ENCODE results near the gene RPP25L. TPM values are rescaled to one million over a fixed set of nuclear protein-coding genes. Genes with fewer than 3 reads are reported as not detected.
"Not testable (repeated sequence)": the region's sequence is repeated elsewhere in the genome, so short reads cannot be mapped to it uniquely, and the experiment has no call there.

RPP25L gene
- total RNA-seq, 2 donors from 2014 or later = 22.7 to 23.1 TPM

DNA sequence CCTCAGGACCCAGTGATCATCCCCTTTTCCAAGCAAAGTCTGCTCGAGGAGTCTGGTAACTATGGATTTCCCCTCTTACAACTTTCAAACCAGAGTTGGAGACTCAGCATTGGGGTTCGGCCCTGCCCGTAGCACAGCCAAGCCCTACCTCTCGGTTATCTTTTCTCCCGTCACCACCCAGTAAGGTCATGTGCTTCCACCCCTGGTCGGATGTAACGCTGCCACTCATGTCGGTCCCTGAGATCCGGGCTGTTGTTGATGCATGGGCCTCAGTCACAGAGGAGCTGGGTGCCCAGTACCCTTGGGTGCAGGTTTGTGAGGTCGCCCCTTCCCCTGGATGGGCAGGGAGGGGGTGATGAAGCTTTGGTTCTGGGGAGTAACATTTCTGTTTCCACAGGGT lies 35.8 kb upstream of the RPP25L start:
- DNase-seq (ENCODE audit: low spot score) (no peak), ATAC-seq (no peak)
- Mint-ChIP-seq H3K4me1 (ENCODE audit: low read depth in 2 of 2) (peaks cover 30 to 32% of the 10 kb centered on the region in 2 donors), H3K27ac (peak overlapping the region; percentile 68 to 76), H3K9me3 (no peaks in the 10 kb centered on the region), H3K27me3 (no peaks in the 10 kb centered on the region), H3K4me3 (peak overlapping the region; percentile 90), H3K36me3 (peaks cover 7% of the 10 kb centered on the region)

DNA sequence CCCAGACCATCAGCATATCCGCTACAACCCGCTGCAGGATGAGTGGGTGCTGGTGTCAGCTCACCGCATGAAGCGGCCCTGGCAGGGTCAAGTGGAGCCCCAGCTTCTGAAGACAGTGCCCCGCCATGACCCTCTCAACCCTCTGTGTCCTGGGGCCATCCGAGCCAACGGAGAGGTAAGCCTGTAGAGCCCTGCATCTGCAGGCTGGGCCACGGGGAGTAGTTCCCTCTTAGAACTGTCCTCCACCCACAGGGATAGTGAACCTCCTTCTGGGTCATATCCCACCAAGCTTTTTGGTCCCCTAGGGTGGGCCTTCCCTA lies 35.1 kb upstream of the RPP25L start:
- Mint-ChIP-seq H3K27me3 (no peaks in the 10 kb centered on the region), H3K36me3 (peaks cover 7% of the 10 kb centered on the region), H3K4me3 (peak overlapping the region; percentile 90), H3K4me1 (ENCODE audit: low read depth in 2 of 2) (peaks cover 26% of the 10 kb centered on the region in 2 donors), H3K27ac (peak overlapping the region; percentile 68 to 76), H3K9me3 (no peaks in the 10 kb centered on the region)
- DNase-seq (ENCODE audit: low spot score) = no peak
- ATAC-seq = no peak

DNA sequence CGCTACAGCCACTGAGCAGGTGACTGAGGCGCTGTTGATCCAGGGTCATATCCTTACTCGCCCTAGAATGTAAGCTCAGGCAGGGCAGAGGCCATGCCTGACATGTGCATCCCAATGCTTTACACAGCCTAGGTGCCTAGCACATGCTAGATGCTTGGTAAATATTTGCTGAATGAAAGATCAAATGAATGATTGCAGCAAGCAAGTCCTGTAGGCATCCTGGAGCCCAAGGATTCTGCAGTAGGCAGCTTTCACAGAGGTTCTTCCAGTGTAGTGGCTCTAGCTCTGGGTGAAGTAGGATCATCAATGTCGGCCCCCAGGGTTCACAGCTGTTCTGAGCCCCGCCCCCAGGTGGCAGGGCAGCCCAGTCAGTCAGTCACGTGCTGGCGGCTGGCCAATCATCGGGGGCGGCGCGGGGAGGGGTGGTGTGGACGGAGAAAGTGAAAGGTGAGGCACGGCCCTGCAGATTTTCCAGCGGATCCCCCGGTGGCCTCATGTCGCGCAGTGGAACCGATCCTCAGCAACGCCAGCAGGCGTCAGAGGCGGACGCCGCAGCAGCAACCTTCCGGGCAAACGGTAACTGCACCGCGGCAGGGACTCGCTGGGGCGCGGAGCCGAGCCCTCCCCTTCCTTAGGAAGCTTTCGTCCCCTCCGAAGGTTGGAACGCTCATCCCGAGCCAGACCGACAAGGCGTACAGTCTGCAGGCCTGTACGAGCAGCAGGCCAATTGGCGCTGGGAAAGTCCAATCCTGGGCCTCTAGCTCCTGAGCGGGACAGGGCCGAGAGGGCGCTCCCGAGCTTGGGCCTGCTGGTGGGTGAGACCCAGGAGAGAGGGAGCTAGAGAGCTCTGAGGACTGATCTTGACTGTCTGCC lies 34.5 kb upstream of the RPP25L start, which contains the start of gene GALT:
TSS of gene GALT (plus strand) at position 465 of the 873 bp plus-strand sequence. CDS start at position 495, 30 bp downstream.
- Mint-ChIP-seq H3K4me1 (ENCODE audit: low read depth in 2 of 2) (peaks cover 27% of the 10 kb centered on the region in 2 donors), H3K27ac (peak within 1 kb of the TSS; percentile 68 to 76), H3K4me3 (peak within 1 kb of the TSS; percentile 90), H3K27me3 (no peaks in the 10 kb centered on the region), H3K36me3 (peaks cover 7% of the 10 kb centered on the region), H3K9me3 (no peaks in the 10 kb centered on the region)
- ATAC-seq (peak; percentile 91 to 93), DNase-seq (ENCODE audit: low spot score) (peak; percentile 94)

GRCh38 chr9:34644766-34645314 lies 32.9 kb upstream of the RPP25L start:
- Mint-ChIP-seq H3K4me3 (no peak overlapping the region), H3K4me1 (ENCODE audit: low read depth in 2 of 2) (peaks cover 30 to 31% of the 10 kb centered on the region in 2 donors), H3K36me3 (peaks cover 7% of the 10 kb centered on the region), H3K9me3 (no peaks in the 10 kb centered on the region), H3K27me3 (no peaks in the 10 kb centered on the region), H3K27ac (no peak overlapping the region)
- ATAC-seq (no peak), DNase-seq (ENCODE audit: low spot score) (no peak)

- Mint-ChIP-seq H3K27me3 (no peaks in the 10 kb centered on the region), H3K36me3 (no peaks in the 10 kb centered on the region), H3K9me3 (no peaks in the 10 kb centered on the region), H3K4me1 (ENCODE audit: low read depth in 2 of 2) (peaks cover 30 to 32% of the 10 kb centered on the region in 2 donors), H3K27ac (no peak overlapping the region), H3K4me3 (no peak overlapping the region)
- ATAC-seq = no peak
- no peak for DNase-seq (ENCODE audit: low spot score)
These were observed 30.8 kb upstream of the RPP25L start for GRCh38 chr9:34642679-34643078.

DNA sequence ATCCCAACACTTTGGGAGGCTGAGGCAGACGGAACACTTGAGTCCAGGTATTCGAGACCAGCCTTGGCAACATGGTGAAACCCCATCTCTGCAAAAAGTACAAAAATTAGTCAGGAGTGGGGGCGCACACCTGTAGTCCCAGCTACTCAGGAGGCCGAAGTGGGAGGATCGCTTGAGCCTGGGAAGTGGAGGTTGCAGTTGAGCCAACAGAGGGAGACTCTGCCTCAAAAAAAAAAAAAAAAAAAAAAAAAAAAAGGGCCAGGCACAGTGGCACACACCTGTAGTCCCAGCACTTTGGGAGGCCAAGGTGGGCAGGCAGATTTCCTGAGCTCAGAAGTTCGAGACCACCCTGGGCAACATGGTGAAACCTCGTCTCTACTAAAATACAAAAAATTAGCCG lies 27.4 kb upstream of the RPP25L start:
- ATAC-seq; H3K36me3 Mint-ChIP-seq; DNase-seq (ENCODE audit: low spot score); H3K4me3 Mint-ChIP-seq; H3K27ac Mint-ChIP-seq; H3K27me3 Mint-ChIP-seq; H3K9me3 Mint-ChIP-seq: not testable (repeated sequence)
- peaks cover 22 to 29% of the 10 kb centered on the region in 2 donors for H3K4me1 Mint-ChIP-seq (ENCODE audit: low read depth in 2 of 2)

GRCh38 chr9:34638138-34638445 lies 26.2 kb upstream of the RPP25L start:
- ATAC-seq = no peak

GRCh38 chr9:34637356-34638137 lies 25.6 kb upstream of the RPP25L start, which contains the start of gene SIGMAR1:
Gene SIGMAR1 (minus strand): TSS chr9:34637787. CDS start chr9:34637697, 90 bp downstream.
- Mint-ChIP-seq H3K27ac (peak within 1 kb of the TSS; percentile 92 to 98), H3K36me3 (no peaks in the 10 kb centered on the region), H3K9me3 (no peaks in the 10 kb centered on the region), H3K27me3 (no peaks in the 10 kb centered on the region), H3K4me3 (peak within 1 kb of the TSS; percentile 94), H3K4me1 (ENCODE audit: low read depth in 2 of 2) (peaks cover 22 to 35% of the 10 kb centered on the region in 2 donors)
- ATAC-seq (peak; percentile 96 to 98), DNase-seq (ENCODE audit: low spot score) (peak; percentile 96)

More at GRCh38 chr9:34638138-34638445, 26.2 kb upstream of the RPP25L start:
- Mint-ChIP-seq H3K4me3 (peak overlapping the region; percentile 94), H3K36me3 (no peaks in the 10 kb centered on the region), H3K27ac (peak overlapping the region; percentile 92 to 98), H3K9me3 (no peaks in the 10 kb centered on the region), H3K27me3 (no peaks in the 10 kb centered on the region), H3K4me1 (ENCODE audit: low read depth in 2 of 2) (peaks cover 22 to 35% of the 10 kb centered on the region in 2 donors)
- DNase-seq (ENCODE audit: low spot score) = no peak

DNA sequence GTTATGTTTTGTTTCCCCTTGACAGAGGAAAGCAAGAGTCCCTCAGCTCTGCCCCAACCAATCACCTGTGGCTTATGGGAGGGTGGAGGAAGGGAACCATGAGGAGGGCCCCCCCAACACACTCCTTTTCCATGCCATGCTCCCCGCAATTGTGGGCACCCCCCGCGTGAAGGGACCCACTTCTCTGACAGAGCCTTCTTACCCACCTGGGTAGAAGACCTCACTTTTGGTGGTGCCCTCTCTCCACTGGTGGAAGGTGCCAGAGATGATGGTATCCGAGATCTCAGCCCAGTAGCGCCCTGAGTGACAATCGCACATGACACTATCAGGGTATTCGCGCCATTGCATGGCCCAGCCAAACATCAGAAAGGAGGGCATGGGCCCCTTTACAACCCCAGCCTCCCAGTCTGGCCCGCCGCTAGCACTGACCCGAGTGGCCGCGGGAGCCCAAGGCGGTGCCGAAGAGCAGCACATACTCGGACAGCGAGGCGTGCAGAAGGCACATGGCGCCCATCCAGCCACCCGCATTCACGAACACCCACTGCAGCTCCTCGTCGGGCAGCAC lies 25.0 kb upstream of the RPP25L start:
- Mint-ChIP-seq H3K27me3 (no peaks in the 10 kb centered on the region), H3K9me3 (no peaks in the 10 kb centered on the region), H3K4me3 (peak overlapping the region; percentile 90), H3K4me1 (ENCODE audit: low read depth in 2 of 2) (peaks cover 22 to 35% of the 10 kb centered on the region in 2 donors), H3K36me3 (no peaks in the 10 kb centered on the region), H3K27ac (peak overlapping the region; percentile 92 to 98)
- ATAC-seq (no peak), DNase-seq (ENCODE audit: low spot score) (no peak)

DNA sequence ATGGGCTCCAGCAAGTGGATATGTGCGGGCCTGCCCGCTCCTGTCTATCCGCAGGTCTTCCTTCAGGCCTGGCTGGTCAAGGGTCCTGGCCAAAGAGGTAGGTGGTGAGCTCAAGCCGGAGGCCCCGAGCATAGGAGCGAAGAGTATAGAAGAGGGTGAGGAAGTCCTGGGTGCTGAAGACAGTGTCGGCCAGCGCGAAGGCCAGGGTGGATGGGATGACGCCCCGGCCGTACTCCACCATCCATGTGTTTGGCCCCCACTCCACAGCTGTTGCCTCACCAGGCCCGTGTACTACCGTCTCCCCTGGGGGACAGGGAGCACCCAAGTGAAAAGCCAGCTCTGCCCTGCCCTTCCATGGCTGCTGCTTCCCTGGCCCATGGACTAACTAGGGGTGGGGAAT lies 23.7 kb upstream of the RPP25L start:
- no peak for DNase-seq (ENCODE audit: low spot score)
- Mint-ChIP-seq H3K27me3 (peaks cover 3 to 4% of the 10 kb centered on the region in 2 donors), H3K36me3 (no peaks in the 10 kb centered on the region), H3K4me3 (peak overlapping the region; percentile 71), H3K4me1 (ENCODE audit: low read depth in 2 of 2) (peaks cover 18 to 30% of the 10 kb centered on the region in 2 donors), H3K9me3 (no peaks in the 10 kb centered on the region), H3K27ac (no peak overlapping the region)
- no peak for ATAC-seq

DNA sequence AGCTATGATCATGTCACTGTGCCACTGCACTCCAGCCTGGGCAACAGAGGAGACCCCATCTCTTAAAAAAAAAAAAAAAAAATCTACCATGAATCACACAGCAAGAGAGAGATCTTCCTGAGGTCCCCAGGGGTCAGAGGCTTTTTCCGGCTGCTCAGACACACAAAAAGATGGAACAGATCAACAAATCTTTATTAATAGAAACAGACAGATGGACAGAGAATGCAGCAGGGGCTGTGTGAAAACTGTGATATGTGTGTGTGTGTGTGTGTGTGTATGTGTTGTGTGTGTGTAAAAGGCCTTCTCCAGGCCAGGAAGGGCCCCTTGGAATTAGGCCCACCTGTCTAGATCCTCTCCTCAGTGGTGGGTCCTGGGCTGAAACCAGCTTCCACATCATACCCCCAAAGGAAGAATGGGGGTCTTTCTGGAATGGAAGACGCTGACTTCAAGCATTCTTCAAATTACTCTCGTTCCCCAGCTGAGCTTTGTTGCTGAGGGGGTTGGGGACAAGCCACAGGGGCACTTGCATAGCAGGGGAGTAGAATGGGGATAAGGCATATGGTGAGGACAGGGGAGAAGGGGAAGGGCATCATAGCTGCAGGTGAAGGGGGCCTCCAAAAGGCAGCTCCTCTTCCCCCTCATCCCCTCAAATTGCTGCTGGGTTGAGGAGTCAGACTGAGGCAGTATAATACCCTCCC lies 22.8 kb upstream of the RPP25L start:
- peaks cover 23 to 30% of the 10 kb centered on the region in 2 donors for H3K4me1 Mint-ChIP-seq (ENCODE audit: low read depth in 2 of 2)
- H3K27me3 Mint-ChIP-seq = peaks cover 10 to 12% of the 10 kb centered on the region in 2 donors
- no peaks in the 10 kb centered on the region for H3K9me3 Mint-ChIP-seq
- no peak overlapping the region for H3K4me3 Mint-ChIP-seq
- ATAC-seq (no peak), DNase-seq (ENCODE audit: low spot score) (no peak)
- no peak overlapping the region for H3K27ac Mint-ChIP-seq
- H3K36me3 Mint-ChIP-seq = no peaks in the 10 kb centered on the region

DNA sequence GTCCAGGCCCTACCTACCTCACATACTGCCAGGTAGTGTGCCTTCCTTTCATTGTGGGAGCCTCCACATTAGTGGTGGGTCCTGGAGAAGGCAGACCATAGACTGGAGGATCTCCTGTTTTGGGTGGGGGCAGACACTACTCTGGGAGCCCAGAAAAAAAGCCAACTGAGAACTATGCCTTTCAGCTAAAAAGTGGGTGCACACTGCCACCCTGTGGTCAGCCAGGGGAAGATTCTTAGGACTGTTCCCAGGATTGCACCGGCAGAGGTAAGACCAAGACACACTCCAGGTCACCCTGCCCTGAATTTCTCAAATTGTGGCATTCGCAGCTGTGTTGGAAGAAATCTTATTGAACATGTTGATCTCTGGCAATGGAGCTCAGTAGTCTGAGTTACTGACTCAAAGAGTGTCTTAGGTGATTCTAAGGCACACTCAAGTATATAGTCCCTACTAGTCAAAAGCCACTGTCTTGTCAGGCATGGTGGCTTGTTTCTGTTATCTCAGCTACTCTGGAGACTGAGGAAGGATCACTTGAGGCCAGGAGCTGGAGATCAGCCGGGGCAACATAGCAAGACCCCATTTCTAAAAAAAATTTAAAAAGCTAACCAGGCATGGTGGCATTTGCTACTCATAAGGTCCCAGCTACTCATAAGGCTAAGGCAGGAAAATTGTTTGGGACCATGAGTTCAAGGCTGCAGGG lies 22.1 kb upstream of the RPP25L start:
- Mint-ChIP-seq H3K4me3 (no peak overlapping the region), H3K27me3 (peaks cover 17 to 19% of the 10 kb centered on the region in 2 donors), H3K36me3 (no peaks in the 10 kb centered on the region), H3K4me1 (ENCODE audit: low read depth in 2 of 2) (peaks cover 29 to 35% of the 10 kb centered on the region in 2 donors), H3K27ac (no peak overlapping the region), H3K9me3 (no peaks in the 10 kb centered on the region)
- peak in 1 of 2 donors; percentile 21 for ATAC-seq
- peak; percentile 78 for DNase-seq (ENCODE audit: low spot score)
